HG03354 (cell line): ENCODE measurements around the gene CES2.
"Not testable (repeated sequence)": the region's sequence is repeated elsewhere in the genome, so short reads cannot be mapped to it uniquely, and the experiment has no call there.

ENCODE experiments used
- ATAC-seq: cut with Tn5 transposase; IDR thresholded peaks from one replicate; pipeline ENCODE4 v1.9.1; 2021; ENCODE audit warnings: mild to moderate bottlenecking; ENCODE audit not compliant: unreplicated experiment, poor library complexity, severe bottlenecking

The CES2 gene

GRCh38 chr16:66974156-66974931 lies 39.0 kb downstream of the CES2 start:
- ATAC-seq: not testable (repeated sequence)

DNA sequence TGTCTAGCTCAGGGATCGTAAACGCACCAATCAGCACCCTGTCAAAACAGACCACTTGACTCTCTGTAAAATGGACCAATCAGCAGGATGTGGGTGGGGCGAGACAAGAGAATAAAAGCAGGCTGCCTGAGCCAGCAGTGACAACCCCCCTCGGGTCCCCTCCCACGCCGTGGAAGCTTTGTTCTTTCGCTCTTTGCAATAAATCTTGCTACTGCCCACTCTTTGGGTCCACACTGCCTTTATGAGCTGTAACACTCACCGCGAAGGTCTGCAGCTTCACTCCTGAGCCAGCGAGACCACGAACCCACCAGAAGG lies 39.6 kb downstream of the CES2 start:
- not testable (repeated sequence) for ATAC-seq

GRCh38 chr16:66975302-66975893 lies 40.1 kb downstream of the CES2 start:
- no peak for ATAC-seq

GRCh38 chr16:66976746-66977145 lies 41.4 kb downstream of the CES2 start:
- no peak for ATAC-seq

GRCh38 chr16:66977341-66978113 lies 42.2 kb downstream of the CES2 start:
- peak; percentile 88 for ATAC-seq

DNA sequence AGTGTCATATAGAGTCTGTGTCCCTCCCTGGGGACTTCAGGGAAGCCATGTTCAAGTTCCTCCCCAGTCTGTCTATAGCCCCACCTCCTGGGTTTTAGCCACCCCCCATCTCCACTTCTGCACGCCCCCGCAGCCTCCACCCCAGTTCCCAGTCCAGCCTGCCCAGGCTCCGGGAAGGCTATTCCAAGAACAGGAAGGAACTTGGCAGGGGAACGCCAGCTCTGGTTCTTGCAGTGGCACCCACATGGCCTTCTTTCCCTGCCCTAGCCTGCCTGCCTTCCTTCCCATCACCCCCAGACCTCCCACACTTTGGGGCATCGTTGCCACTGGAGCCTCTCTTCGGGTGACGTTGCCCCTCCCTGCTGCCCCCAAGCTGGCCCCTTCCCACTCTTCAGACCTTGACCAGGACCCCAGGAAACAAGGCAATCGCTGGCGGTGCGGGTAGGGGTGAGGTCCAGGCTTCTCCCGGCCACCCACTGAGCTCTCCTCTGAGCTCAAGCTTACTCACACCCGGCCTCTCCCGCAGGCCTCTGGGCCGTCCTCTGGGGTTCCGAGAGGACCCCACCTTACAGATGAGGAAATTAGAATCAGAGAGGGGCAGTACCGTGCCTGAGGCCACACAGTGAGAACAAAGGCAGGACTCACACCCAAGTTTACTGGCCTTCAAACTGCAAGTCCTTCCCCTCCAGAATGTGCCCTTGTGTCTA lies 43.8 kb downstream of the CES2 start:
- no peak for ATAC-seq

DNA sequence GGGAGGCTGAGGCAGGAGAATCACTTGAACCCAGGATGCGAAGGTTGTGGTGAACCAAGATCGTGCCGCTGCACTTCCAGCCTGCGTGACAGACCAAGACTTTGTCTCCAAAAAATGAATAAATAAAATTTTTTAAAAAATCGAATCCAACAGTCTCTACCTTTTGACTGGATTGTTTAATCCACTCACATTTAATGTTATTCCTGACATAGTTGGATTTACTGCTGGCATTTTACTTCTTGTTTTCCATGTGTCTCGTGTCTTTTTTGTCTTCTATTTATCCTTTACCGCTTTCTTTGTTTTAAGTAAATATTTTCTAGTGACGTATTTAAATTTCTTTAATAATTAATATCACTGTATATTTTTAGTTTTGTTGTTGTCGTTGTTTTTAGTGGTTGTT lies 47.7 kb downstream of the CES2 start:
- no peak for ATAC-seq

DNA sequence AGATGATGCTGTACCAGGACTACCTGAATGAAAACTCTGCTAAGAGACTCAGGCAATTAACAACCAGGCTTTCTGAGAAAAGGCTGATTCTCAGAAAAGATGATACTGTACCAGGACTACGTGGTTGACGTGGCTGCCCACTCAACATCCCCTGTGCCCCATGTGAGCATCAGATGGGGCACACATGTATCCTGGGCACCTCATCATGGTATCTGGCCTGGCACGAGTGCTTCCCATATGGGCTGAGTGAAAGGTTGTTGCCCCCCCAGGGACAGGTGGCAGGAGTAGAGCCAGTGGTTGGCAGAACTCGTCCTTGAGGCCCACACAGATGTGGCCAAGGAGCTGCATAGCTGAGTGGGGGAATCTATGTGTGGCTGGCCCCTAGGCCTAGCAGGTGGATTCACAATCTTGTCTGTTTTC lies 49.6 kb downstream of the CES2 start:
- no peak for ATAC-seq

- no peak for ATAC-seq
Observed at GRCh38 chr16:66986559-66986958, 51.2 kb downstream of the CES2 start.

- ATAC-seq: no peak
Observed at GRCh38 chr16:66988197-66988788, 53.0 kb downstream of the CES2 start, which contains the start of gene CES4A. CES4A (plus strand) TSS chr16:66988589; CDS start chr16:66988773, 184 bp downstream.

DNA sequence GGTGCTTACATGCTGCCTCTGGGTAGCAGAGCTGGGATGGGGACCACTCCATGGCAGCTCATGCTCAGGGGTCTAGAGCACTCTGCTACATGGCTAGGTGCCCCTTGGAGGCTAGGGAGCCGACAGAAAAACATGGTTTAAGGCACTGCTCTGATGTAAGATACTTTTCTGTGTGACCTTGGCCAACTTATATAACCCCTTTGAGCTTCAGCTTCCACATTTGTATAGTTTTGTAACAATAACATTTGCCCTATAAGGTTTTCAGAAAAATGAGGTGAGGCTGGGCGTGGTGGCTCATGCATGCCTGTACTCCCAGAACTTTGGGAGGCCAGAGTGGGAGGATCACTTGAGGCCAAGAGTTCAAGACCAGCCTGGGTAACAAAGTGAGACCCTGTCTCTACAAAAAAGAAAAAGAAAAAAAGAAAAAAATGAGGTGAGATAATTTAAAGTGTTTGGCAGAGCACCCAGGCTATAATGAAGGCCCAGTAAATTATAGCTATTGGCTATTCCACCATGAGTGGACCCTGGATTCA lies 56.3 kb downstream of the CES2 start:
- no peak for ATAC-seq

GRCh38 chr16:66993558-66993957 lies 58.2 kb downstream of the CES2 start:
- not testable (repeated sequence) for ATAC-seq
